IPS-20b (cell line): Measurements from ENCODE around the gene SLC6A9.

ENCODE experiments used
- H3K27ac ChIP-seq: one replicate; pipeline ENCODE4 v1.5.1; 2013; ENCODE audit warnings: low read length
- H3K27me3 ChIP-seq: 2 replicates; pipeline ENCODE4 v1.6.1; 2013; ENCODE audit warnings: mild to moderate bottlenecking, low read length, inconsistent platforms; ENCODE audit not compliant: insufficient read depth
- H3K36me3 ChIP-seq: 2 replicates; pipeline ENCODE4 v1.6.1; 2013; ENCODE audit warnings: low read depth, mild to moderate bottlenecking, inconsistent platforms, low read length, moderate library complexity; ENCODE audit not compliant: insufficient read depth
- H3K4me1 ChIP-seq: 2 replicates; pipeline ENCODE4 v1.6.1; 2013; ENCODE audit warnings: mild to moderate bottlenecking, control low read depth, inconsistent platforms, low read length, moderate library complexity; ENCODE audit not compliant: insufficient read depth
- H3K4me3 ChIP-seq: 2 replicates; pipeline ENCODE4 v1.5.1; 2013; ENCODE audit warnings: mild to moderate bottlenecking, low read length, inconsistent platforms
- H3K9ac ChIP-seq: 2 replicates; pipeline ENCODE4 v1.6.1; 2013; ENCODE audit warnings: low read depth, mild to moderate bottlenecking, inconsistent platforms, low read length, moderate library complexity
- H3K9me3 ChIP-seq: 2 replicates; pipeline ENCODE4 v1.6.1; 2013; ENCODE audit warnings: mild to moderate bottlenecking, low read depth, low read length, inconsistent platforms; ENCODE audit not compliant: insufficient read depth

SLC6A9 gene

GRCh38 chr1:43971336-43971980, 59.8 kb downstream of the SLC6A9 start:
- peaks cover 32% of the 10 kb centered on the region for H3K36me3 ChIP-seq
- no peaks in the 10 kb centered on the region for H3K27me3 ChIP-seq
- no peak overlapping the region for H3K9ac ChIP-seq
- no peak overlapping the region for H3K27ac ChIP-seq
- H3K4me1 ChIP-seq, result no peaks in the 10 kb centered on the region
- no peak overlapping the region for H3K4me3 ChIP-seq
- H3K9me3 ChIP-seq, result no peaks in the 10 kb centered on the region

DNA sequence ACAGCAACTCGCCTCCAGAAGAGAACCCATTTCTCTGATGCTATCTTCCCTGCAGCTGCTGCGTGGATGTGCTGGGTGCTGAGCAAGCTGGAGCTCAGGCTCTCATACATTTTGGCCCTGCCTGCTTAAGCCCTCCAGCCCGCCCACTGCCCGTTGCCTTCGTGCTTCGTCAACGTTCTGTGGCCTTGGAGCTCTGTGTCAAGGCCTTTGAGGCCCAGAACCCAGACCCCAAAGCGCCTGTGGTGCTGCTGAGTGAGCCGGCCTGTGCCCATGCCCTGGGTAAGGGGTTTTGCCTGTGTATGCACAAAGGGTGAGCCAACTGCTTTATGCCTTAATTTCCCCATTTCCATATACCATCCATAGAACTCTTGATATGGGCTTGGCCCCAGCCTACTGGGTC, 60.4 kb downstream of the SLC6A9 start:
- Histone ChIP-seq H3K9ac (no peak overlapping the region), H3K4me1 (no peaks in the 10 kb centered on the region), H3K27me3 (no peaks in the 10 kb centered on the region), H3K4me3 (peak overlapping the region; percentile 95), H3K36me3 (peaks cover 26% of the 10 kb centered on the region), H3K27ac (no peak overlapping the region), H3K9me3 (no peaks in the 10 kb centered on the region)

DNA sequence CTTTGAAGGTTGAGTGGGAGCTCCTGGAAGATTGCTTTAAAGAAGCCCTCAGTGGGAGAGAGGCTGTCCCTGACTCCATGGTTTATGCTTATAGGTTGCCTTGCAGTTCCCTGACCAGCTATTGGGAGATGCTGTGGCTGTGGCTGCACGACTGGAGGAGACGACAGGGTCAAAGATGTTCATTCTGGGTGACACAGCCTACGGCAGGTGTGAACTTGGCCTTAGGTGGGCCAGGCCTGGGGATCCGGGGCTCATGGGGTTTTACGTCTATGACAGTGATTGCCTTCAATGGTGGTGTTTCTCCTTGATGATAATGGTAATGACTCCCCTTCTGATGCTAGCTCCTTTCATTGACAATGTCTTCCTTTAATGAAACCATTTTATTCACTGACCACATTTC, 60.8 kb downstream of the SLC6A9 start:
- peaks cover 25% of the 10 kb centered on the region for H3K36me3 ChIP-seq
- no peaks in the 10 kb centered on the region for H3K9me3 ChIP-seq
- no peak overlapping the region for H3K27ac ChIP-seq
- H3K4me3 ChIP-seq, result peak overlapping the region; percentile 95
- H3K4me1 ChIP-seq, result no peaks in the 10 kb centered on the region
- H3K27me3 ChIP-seq, result no peaks in the 10 kb centered on the region
- peak overlapping the region; percentile 83 for H3K9ac ChIP-seq

DNA sequence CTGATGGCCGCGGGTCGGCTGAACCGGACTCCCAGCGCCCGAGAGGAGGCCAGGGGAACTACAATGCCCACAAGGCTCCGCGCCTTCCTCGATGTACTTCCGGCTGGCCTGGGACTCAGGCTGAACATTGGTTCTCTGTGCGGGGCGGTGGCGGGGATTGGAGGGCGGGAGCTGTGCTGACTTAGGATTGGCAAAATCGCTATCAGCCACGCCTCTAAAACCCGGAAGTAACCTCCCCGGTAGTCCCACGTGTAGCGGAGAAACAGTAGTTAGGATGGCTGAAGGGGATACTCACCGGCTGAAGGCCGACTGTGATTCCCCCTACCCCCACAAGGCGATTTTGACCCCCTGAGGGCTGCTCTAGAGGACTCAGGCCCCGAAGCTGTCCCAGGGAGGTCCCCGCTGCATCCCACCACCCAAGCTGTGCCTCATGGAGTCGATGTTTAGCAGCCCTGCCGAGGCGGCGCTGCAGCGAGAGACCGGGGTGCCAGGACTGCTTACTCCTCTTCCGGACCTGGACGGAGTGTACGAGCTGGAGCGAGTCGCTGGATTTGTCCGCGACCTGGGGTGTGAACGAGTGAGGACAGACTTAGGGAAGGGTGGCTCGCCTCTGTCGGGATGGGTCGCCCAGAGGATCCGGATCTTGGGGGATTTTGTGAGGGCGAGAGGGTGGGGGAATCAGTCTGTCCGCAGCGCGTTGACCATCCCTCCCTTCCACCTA, 61.4 kb downstream of the SLC6A9 start, which contains the start of gene DPH2:
DPH2 (plus strand) TSS at position 265 of the 721 bp plus-strand sequence; CDS start at position 431, 166 bp downstream.
- Histone ChIP-seq H3K4me1 (no peaks in the 10 kb centered on the region), H3K27ac (no peak within 1 kb of the TSS), H3K27me3 (no peaks in the 10 kb centered on the region), H3K9me3 (no peaks in the 10 kb centered on the region), H3K36me3 (peaks cover 25% of the 10 kb centered on the region), H3K9ac (peak within 1 kb of the TSS; percentile 83), H3K4me3 (peak within 1 kb of the TSS; percentile 95)

DNA sequence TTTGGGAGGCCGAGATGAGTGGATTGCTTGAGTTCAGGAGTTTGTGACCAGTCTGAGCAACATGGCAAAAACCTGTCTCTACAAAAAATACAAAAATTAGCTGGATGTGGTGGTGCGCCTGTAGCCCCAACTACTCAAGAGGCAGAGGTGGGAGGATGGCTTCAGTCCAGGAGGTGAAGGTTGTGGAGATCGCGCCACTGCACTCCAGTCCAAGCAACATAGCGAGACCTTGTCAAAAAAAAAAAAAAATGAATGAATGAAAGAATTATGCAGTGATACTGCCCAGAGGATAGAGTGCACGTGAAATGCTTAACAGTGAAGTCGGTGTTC, 61.9 kb downstream of the SLC6A9 start:
- Histone ChIP-seq H3K27me3 (no peaks in the 10 kb centered on the region), H3K4me1 (no peaks in the 10 kb centered on the region), H3K9ac (no peak overlapping the region), H3K4me3 (peak overlapping the region; percentile 48; the same call in 1 of the 2 replicates), H3K36me3 (peaks cover 25% of the 10 kb centered on the region), H3K27ac (no peak overlapping the region), H3K9me3 (no peaks in the 10 kb centered on the region)

DNA sequence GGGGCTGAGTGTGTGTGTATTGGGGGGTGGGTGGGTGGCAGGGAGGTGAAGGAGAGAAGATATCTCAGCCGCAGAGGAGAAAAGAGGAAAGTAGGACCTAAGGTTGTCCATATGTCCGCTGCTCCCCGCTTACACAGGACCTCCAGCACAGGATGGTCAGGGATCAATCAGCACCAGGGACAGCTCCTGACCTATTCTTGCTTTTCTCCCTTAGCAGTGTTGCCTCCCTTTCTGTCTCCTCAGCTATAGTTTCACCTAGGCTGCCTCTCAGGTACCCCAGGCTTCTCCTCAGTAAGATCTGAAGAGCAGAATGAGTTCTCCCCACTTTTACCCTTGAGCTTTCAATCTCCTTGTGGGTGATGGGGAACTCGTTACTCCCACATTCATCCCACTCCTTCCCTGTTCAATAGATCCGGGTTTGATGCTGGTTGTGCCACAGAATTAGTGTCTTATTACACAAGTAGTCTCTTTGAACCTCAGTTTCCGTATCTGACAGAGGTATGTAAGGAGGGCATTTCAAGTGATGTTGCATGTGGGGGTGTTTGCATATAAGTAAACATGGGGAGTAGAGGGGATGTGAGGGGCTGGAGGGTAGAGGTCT, 62.8 kb downstream of the SLC6A9 start:
- H3K9ac ChIP-seq, result no peak overlapping the region
- no peak overlapping the region for H3K4me3 ChIP-seq
- no peak overlapping the region for H3K27ac ChIP-seq
- no peaks in the 10 kb centered on the region for H3K9me3 ChIP-seq
- peaks cover 25% of the 10 kb centered on the region for H3K36me3 ChIP-seq
- H3K4me1 ChIP-seq, result no peaks in the 10 kb centered on the region
- H3K27me3 ChIP-seq, result no peaks in the 10 kb centered on the region

DNA sequence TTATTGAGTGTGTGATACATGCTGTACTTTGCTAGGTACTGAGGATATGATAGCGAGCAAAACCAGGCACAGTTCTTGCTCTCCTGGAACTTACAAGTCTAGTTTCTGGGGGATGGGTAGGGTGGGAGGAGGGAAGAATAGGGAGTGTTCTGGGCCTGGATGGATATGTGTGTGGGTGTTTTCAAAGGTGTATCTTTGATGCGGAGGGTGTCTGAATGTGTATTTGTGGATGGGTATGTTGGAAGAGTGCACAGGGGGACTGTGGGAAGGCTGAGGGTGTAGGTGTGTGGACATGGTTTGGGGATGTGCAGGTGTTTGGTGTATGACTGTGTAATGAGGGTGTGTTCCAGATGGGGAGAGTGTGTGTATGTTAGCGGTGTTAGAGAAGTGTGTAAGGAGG, 65.9 kb downstream of the SLC6A9 start:
- Histone ChIP-seq H3K36me3 (peaks cover 11% of the 10 kb centered on the region), H3K27ac (no peak overlapping the region), H3K4me1 (no peaks in the 10 kb centered on the region), H3K27me3 (no peaks in the 10 kb centered on the region), H3K9ac (no peak overlapping the region), H3K9me3 (no peaks in the 10 kb centered on the region), H3K4me3 (no peak overlapping the region)

DNA sequence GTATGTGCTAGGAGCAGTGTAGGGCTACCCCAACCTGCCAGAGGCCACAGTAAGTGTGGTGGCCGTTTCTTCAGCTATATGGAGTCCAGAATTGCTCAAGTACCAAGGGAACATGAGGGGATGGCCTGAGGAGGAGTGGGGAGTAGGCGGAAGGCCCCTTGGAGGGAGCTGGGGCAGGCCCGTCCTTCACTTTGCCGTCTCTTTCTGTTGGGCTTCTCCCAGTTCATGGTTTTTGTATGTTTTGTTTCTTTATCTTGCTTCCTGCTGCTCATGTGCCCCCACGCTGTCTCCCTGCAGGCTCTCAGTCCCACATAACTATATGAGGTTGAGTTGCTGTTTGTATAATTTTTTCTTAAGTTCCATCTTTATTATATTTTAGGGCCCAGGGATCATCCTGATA, 67.4 kb downstream of the SLC6A9 start:
- Histone ChIP-seq H3K27me3 (no peaks in the 10 kb centered on the region), H3K4me1 (no peaks in the 10 kb centered on the region), H3K36me3 (peaks cover 16% of the 10 kb centered on the region), H3K27ac (no peak overlapping the region), H3K9ac (no peak overlapping the region), H3K9me3 (no peaks in the 10 kb centered on the region), H3K4me3 (no peak overlapping the region)

DNA sequence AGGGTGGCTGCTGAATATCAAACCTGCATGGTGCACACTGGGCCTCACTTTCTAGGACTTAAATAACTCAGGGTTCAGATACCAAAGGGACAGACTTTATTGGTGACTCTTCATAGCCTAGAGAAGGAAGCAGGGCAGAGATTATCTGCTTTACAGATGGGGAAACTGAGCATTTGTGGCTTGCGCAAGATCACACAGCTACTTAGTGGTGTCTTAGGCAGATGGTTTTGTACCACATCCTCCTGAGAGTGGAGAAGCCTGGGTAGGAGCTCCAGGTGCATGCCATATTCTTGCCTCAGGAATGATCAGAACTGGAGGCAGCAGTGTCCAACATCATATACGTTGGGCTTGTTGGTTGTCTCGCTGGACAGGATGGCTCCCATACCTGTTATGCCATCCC, 68.3 kb downstream of the SLC6A9 start:
- Histone ChIP-seq H3K27ac (no peak overlapping the region), H3K9me3 (no peaks in the 10 kb centered on the region), H3K36me3 (peaks cover 24% of the 10 kb centered on the region), H3K4me1 (no peaks in the 10 kb centered on the region), H3K27me3 (no peaks in the 10 kb centered on the region), H3K9ac (no peak overlapping the region), H3K4me3 (no peak overlapping the region)

DNA sequence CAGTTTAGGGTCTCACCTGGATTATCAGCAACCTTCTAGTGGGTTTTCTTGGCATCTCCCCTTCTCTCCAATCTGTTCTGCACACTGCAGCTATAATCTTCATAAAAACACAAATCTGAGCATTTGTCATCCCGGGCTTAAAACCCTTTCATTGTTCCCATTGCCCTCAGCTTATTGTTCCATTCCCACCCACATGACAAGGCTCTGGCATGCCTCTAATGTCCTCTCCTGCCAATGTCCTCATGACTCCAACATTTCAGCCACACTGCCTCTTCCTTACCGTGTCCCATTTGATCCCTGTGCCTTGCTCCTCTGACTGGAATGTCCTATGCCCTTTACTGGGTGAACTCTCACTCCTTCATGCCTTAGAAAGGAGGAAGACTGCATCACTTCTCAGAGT, 68.9 kb downstream of the SLC6A9 start:
- no peak overlapping the region for H3K4me3 ChIP-seq
- H3K36me3 ChIP-seq, result peaks cover 26% of the 10 kb centered on the region
- no peaks in the 10 kb centered on the region for H3K4me1 ChIP-seq
- no peak overlapping the region for H3K9ac ChIP-seq
- no peak overlapping the region for H3K27ac ChIP-seq
- H3K27me3 ChIP-seq, result no peaks in the 10 kb centered on the region
- H3K9me3 ChIP-seq, result no peaks in the 10 kb centered on the region

- Histone ChIP-seq H3K27ac (no peak overlapping the region), H3K36me3 (peaks cover 26% of the 10 kb centered on the region), H3K9ac (no peak overlapping the region), H3K9me3 (no peaks in the 10 kb centered on the region), H3K4me3 (no peak overlapping the region), H3K4me1 (no peaks in the 10 kb centered on the region), H3K27me3 (no peaks in the 10 kb centered on the region)
Measured at GRCh38 chr1:43961692-43962091, 69.6 kb downstream of the SLC6A9 start.

DNA sequence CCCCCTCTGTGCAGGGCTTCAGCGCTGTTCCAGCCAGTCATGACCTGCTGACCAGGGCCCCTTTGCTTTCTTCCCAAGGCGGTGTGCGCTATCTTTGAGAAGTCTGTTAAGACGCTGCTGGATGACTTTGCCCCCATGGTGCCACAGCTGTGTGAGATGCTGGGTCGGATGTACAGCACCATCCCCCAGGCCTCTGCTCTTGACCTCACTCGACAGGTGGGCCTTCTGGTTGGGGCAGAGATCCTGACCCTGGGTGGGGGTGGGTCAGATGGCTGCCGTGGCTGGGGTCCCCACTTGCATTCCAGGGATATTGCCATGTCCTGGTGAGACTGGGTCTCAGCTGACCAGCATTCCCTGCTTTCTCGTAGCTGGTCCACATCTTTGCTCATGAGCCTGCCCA, 70.5 kb downstream of the SLC6A9 start:
- Histone ChIP-seq H3K4me1 (no peaks in the 10 kb centered on the region), H3K9me3 (no peaks in the 10 kb centered on the region), H3K27me3 (no peaks in the 10 kb centered on the region), H3K4me3 (no peak overlapping the region), H3K9ac (no peak overlapping the region), H3K36me3 (peaks cover 26% of the 10 kb centered on the region), H3K27ac (no peak overlapping the region)
